Measurements from ENCODE around the gene UBR2.

- TF ChIP-seq CTCF (IDR thresholded peaks at IDR 0.05; ENCODE audit: low read depth, low read length), result no peak
- TF ChIP-seq EZH2phosphoT487 (IDR thresholded peaks at IDR 0.05; ENCODE audit: low read depth), result no peak
Measured at GRCh38 chr6:42551217-42551616, 12.6 kb upstream of the UBR2 start.

Data from OCI-LY3 (cell line).